ENCODE data around the gene VCL.

The VCL gene

GRCh38 chr10:74021248-74022055 is 23.5 kb downstream of the VCL start:
- TF ChIP-seq MAX (IDR thresholded peaks at IDR 0.05) (no peak), YY1 (IDR thresholded peaks at IDR 0.05; ENCODE audit: low read depth) (no peak), USF1 (IDR thresholded peaks at IDR 0.05) (no peak), TCF12 (IDR thresholded peaks at IDR 0.05; ENCODE audit: low read depth) (no peak), NFIC (IDR thresholded peaks at IDR 0.05) (no peak), FOXM1 (IDR thresholded peaks at IDR 0.05; ENCODE audit: borderline replicate concordance, low read depth) (no peak), TEAD4 (IDR thresholded peaks at IDR 0.05) (no peak), EP300 (IDR thresholded peaks at IDR 0.05; ENCODE audit: borderline replicate concordance) (no peak), TAF1 (IDR thresholded peaks at IDR 0.05; ENCODE audit: low read depth) (no peak), EGR1 (IDR thresholded peaks at IDR 0.05) (no peak), CREB1 (IDR thresholded peaks at IDR 0.05; ENCODE audit: low read depth) (no peak), REST (IDR thresholded peaks at IDR 0.05; ENCODE audit: low read depth) (no peak), RAD21 (IDR thresholded peaks at IDR 0.05; ENCODE audit: low read depth) (no peak)

- TF ChIP-seq NFIC (IDR thresholded peaks at IDR 0.05) (no peak), MAX (IDR thresholded peaks at IDR 0.05) (no peak), CREB1 (IDR thresholded peaks at IDR 0.05; ENCODE audit: low read depth) (no peak), TCF12 (IDR thresholded peaks at IDR 0.05; ENCODE audit: low read depth) (no peak), USF1 (IDR thresholded peaks at IDR 0.05) (no peak), EP300 (IDR thresholded peaks at IDR 0.05; ENCODE audit: borderline replicate concordance) (no peak), FOXM1 (IDR thresholded peaks at IDR 0.05; ENCODE audit: borderline replicate concordance, low read depth) (no peak), YY1 (IDR thresholded peaks at IDR 0.05; ENCODE audit: low read depth) (no peak), EGR1 (IDR thresholded peaks at IDR 0.05) (no peak), RAD21 (IDR thresholded peaks at IDR 0.05; ENCODE audit: low read depth) (no peak), ZBTB7A (IDR thresholded peaks at IDR 0.05; ENCODE audit: low read depth) (no peak), CEBPB (IDR thresholded peaks at IDR 0.05) (no peak), TEAD4 (IDR thresholded peaks at IDR 0.05) (no peak), TAF1 (IDR thresholded peaks at IDR 0.05; ENCODE audit: low read depth) (no peak), REST (IDR thresholded peaks at IDR 0.05; ENCODE audit: low read depth) (no peak)
These were observed 25.2 kb downstream of the VCL start for GRCh38 chr10:74022926-74023629.

- TF ChIP-seq FOXM1 (IDR thresholded peaks at IDR 0.05; ENCODE audit: borderline replicate concordance, low read depth), result no peak
- TF ChIP-seq RAD21 (IDR thresholded peaks at IDR 0.05; ENCODE audit: low read depth), result no peak
- TF ChIP-seq USF1 (IDR thresholded peaks at IDR 0.05), result no peak
- no peak for TF ChIP-seq ZBTB7A (IDR thresholded peaks at IDR 0.05; ENCODE audit: low read depth)
- no peak for TF ChIP-seq NFIC (IDR thresholded peaks at IDR 0.05)
- no peak for TF ChIP-seq TAF1 (IDR thresholded peaks at IDR 0.05; ENCODE audit: low read depth)
- no peak for TF ChIP-seq MAX (IDR thresholded peaks at IDR 0.05)
- TF ChIP-seq REST (IDR thresholded peaks at IDR 0.05; ENCODE audit: low read depth), result no peak
- TF ChIP-seq EP300 (IDR thresholded peaks at IDR 0.05; ENCODE audit: borderline replicate concordance), result no peak
These were observed 26.7 kb downstream of the VCL start for GRCh38 chr10:74024600-74024999.
